ENCODE measurements around the gene ARMCX6.
"Not testable (repeated sequence)": the region's sequence is repeated elsewhere in the genome, so short reads cannot be mapped to it uniquely, and the experiment has no call there.

Gene ARMCX6

GRCh38 chrX:101617211-101618191 lies at the start of gene ARMCX6:
ARMCX6 (minus strand) TSS chrX:101618000; CDS start chrX:101616620, 1,380 bp downstream.
- peak; percentile 49 for DNase-seq (ENCODE audit: low read depth)

- no peak for DNase-seq (ENCODE audit: low read depth)
Measured at GRCh38 chrX:101659601-101660063, 41.8 kb upstream of the ARMCX6 start, which contains the start of gene ARMCX2. ARMCX2 (minus strand) TSS chrX:101659850; CDS start chrX:101657588, 2,262 bp downstream.

- DNase-seq (ENCODE audit: low read depth), result no peak
Measured at GRCh38 chrX:101658661-101659491, 41.1 kb upstream of the ARMCX6 start.

- DNase-seq (ENCODE audit: low read depth), result no peak
Measured at GRCh38 chrX:101657495-101657894, 39.7 kb upstream of the ARMCX6 start.

- DNase-seq (ENCODE audit: low read depth), result no peak
Measured at GRCh38 chrX:101656817-101657216, 39.0 kb upstream of the ARMCX6 start.

GRCh38 chrX:101655534-101655933 lies 37.7 kb upstream of the ARMCX6 start:
- DNase-seq (ENCODE audit: low read depth), result no peak

- DNase-seq (ENCODE audit: low read depth), result not testable (repeated sequence)
Measured at GRCh38 chrX:101647716-101648115, 29.9 kb upstream of the ARMCX6 start.

- DNase-seq (ENCODE audit: low read depth), result no peak
Measured at GRCh38 chrX:101642093-101642492, 24.3 kb upstream of the ARMCX6 start.

- no peak for DNase-seq (ENCODE audit: low read depth)
Measured at GRCh38 chrX:101639583-101639982, 21.8 kb upstream of the ARMCX6 start.

GRCh38 chrX:101619364-101619763 lies 1.6 kb upstream of the ARMCX6 start:
- DNase-seq (ENCODE audit: low read depth), result no peak

GRCh38 chrX:101605728-101606127 lies 12.1 kb downstream of the ARMCX6 start:
- DNase-seq (ENCODE audit: low read depth), result no peak

GRCh38 chrX:101605146-101605545 lies 12.7 kb downstream of the ARMCX6 start:
- no peak for DNase-seq (ENCODE audit: low read depth)

- no peak for DNase-seq (ENCODE audit: low read depth)
Measured at GRCh38 chrX:101602077-101602476, 15.7 kb downstream of the ARMCX6 start.

GRCh38 chrX:101599592-101599991 lies 18.2 kb downstream of the ARMCX6 start:
- not testable (repeated sequence) for DNase-seq (ENCODE audit: low read depth)

GRCh38 chrX:101595739-101596419 lies 21.9 kb downstream of the ARMCX6 start:
- no peak for DNase-seq (ENCODE audit: low read depth)

Data from CMK (cell line).